Transverse colon (tissue), 4 donors: ENCODE measurements around the gene GPN2. TPM values are rescaled to one million over a fixed set of nuclear protein-coding genes. Genes with fewer than 3 reads are reported as not detected.

ENCODE experiments used
- DNase-seq: peaks from one replicate; pipeline ENCODE4 v3.0.0-alpha.2; 2019
- H3K27ac ChIP-seq, 4 donors: fragments of 200-600 bp; sonication (generic); 2 replicates each; pipeline ENCODE4 v1.5.1; 2016 to 2018; ENCODE audit warnings: inconsistent platforms in 4 of 4
- H3K27me3 ChIP-seq: fragments of 200-600 bp; sonication (generic); 2 replicates; pipeline ENCODE4 v1.5.1; 2017; ENCODE audit warnings: inconsistent platforms
- H3K36me3 ChIP-seq, 4 donors: fragments of 200-600 bp; sonication (generic); 2 replicates each; pipeline ENCODE4 v1.5.1; 2017 to 2019; ENCODE audit warnings: inconsistent platforms in 4 of 4
- H3K4me1 ChIP-seq, 4 donors: fragments of 200-600 bp; sonication (generic); 2 replicates each; pipeline ENCODE4 v1.5.1; 2017 to 2020; ENCODE audit warnings: inconsistent platforms in 4 of 4
- H3K4me3 ChIP-seq, 4 donors: fragments of 200-600 bp; sonication (generic); 1 replicate in 1 of 4; 2 replicates in 3 of 4; pipeline versions ENCODE4 v1.5.1 to v1.6.1; 2017 to 2019; ENCODE audit warnings: inconsistent platforms in 4 of 4
- H3K9me3 ChIP-seq, 2 donors: fragments of 200-600 bp; sonication (generic); 2 replicates each; pipeline ENCODE4 v1.5.1; 2017 to 2019; ENCODE audit warnings: inconsistent platforms in 2 of 2
- EP300 ChIP-seq: sonication (generic); formaldehyde crosslinking; IDR thresholded peaks from one replicate; pipeline ENCODE4 v1.6.1; 2017; ENCODE audit warnings: antibody characterized with exemption, low read depth
- POLR2A ChIP-seq: fragments of 450-650 bp; IDR thresholded peaks from one replicate; pipeline ENCODE4 v1.6.1; 2016; ENCODE audit warnings: antibody characterized with exemption, mild to moderate bottlenecking, moderate library complexity
- POLR2AphosphoS5 ChIP-seq, 3 donors: sonication (generic); formaldehyde crosslinking; IDR thresholded peaks; one replicate each; pipeline ENCODE4 v1.6.1; 2016; ENCODE audit warnings: antibody characterized with exemption in 3 of 3
- WGBS, 2 donors: methylation state at CpG; one replicate each; pipeline ENCODE4 v1.1.5; 2018; ENCODE audit warnings: low coverage in 1 of 2; 5-methylcytosine and 5-hydroxymethylcytosine counted together
- in situ Hi-C, 4 donors: fragments of 200-750 bp; cut with MboI; loops; one replicate each; pipeline versions ENCODE4 v1.15.0 to v1.15.1; 2017; ENCODE audit warnings: low sequenced_read_pairs in 3 of 4, low pct_ligation_motif_present in 1 of 4, low pct_unique_long_range_greater_than_20kb in 1 of 4
- intact Hi-C: fragments of 100-400 bp; cut with DNase I; formaldehyde crosslinking; loops from one replicate; pipeline ENCODE4 v1.15.1; 2023; ENCODE audit warnings: low total_unique reads
- total RNA-seq, 4 donors: library from RNA; depleted of rRNA; stranded (reverse); fragments of >200 nt; gene quantifications; one replicate each; pipeline ENCODE4 v1.1.0, GENCODE V29; 2016
- TF ChIP-seq, protein P1 (sequence below), 5 experiments: fragments of 200-600 bp in 3 of 5; fragments of 450-650 bp in 2 of 5; sonication (generic) in 3 of 5; IDR thresholded peaks; 1 replicate in 2 of 5; 2 replicates in 3 of 5; pipeline ENCODE4 v1.5.1; 2016 to 2017; ENCODE audit warnings: antibody characterized with exemption in 5 of 5, inconsistent platforms in 3 of 5, mild to moderate bottlenecking in 2 of 5, moderate library complexity in 1 of 5

Gene GPN2
- total RNA-seq, 4 donors from 2014 or later: 14.7 to 75.2 (median 28.7) TPM

DNA sequence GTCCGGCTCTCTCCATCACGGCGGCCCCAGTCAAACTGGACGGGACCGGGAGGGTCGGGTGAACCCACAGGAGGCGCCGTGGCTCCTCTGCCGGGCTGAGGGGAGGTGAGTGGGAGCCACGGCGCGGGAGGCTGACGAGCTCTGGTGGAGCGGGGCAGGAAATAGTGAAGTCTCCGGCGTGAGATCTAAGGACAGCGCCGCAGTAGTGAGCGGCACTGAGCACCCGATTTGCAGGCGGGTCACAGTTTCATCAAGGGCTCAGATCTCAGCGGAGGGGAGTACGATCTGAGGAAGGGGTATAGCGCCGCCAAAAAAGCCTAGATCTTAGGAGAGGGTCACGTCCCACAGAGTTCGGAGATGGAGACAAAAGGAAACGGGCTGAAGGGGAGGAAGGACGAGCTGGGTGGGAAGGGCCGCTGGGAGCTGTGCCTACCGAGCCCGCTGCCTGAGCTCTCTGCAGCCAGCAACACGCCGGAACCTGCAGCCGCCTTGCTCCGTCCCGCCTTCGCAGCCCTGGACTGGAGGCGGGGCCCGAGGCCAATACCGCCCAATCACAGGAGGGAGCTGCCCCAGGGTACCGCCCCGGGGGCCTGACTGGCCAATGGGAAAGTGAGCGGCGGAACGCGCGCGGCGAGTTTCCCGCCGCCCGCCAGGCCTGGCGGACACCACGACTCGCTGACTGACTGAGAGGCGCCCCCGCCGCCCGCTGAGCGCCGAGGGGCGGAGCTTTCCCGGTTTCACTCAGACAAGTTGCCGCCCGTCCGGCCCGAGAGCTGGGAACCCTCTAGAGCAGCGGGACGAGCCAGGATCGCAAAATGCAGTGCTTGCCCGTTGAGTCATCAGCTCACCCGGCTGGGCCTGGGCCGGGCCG lies 25.2 kb downstream of the GPN2 start:
- 0% methylated on average over 3 to 37 of the region's 75 CpGs for WGBS, 2 donors
- H3K4me3 ChIP-seq: peak overlapping the region; percentile 50 to 76 (median 54)
- no peaks in the 10 kb centered on the region for H3K27me3 ChIP-seq
- peak overlapping the region; percentile 95 to 98 (median 97) for H3K27ac ChIP-seq
- no peaks in the 10 kb centered on the region for H3K36me3 ChIP-seq
- H3K9me3 ChIP-seq: no peaks in the 10 kb centered on the region
- TF ChIP-seq POLR2A (peak; percentile 92), EP300 (no peak), POLR2AphosphoS5 (IDR thresholded peaks at IDR 0.05) (peak; percentile 91 to 95 (median 94))
- TF ChIP-seq, protein P1, sequence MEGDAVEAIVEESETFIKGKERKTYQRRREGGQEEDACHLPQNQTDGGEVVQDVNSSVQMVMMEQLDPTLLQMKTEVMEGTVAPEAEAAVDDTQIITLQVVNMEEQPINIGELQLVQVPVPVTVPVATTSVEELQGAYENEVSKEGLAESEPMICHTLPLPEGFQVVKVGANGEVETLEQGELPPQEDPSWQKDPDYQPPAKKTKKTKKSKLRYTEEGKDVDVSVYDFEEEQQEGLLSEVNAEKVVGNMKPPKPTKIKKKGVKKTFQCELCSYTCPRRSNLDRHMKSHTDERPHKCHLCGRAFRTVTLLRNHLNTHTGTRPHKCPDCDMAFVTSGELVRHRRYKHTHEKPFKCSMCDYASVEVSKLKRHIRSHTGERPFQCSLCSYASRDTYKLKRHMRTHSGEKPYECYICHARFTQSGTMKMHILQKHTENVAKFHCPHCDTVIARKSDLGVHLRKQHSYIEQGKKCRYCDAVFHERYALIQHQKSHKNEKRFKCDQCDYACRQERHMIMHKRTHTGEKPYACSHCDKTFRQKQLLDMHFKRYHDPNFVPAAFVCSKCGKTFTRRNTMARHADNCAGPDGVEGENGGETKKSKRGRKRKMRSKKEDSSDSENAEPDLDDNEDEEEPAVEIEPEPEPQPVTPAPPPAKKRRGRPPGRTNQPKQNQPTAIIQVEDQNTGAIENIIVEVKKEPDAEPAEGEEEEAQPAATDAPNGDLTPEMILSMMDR (IDR thresholded peaks at IDR 0.05): peak in 2 of 5 experiments; percentile 7 to 10
- H3K4me1 ChIP-seq: peaks cover 4 to 36% (median 17%) of the 10 kb centered on the region in 4 donors
- in situ Hi-C loops: loop anchor here in 1 of 4 donors (5.0 kb wide), 1 partner anchor 53 kb away; no protein-coding TSS in a partner anchor
- peak; percentile 98 for DNase-seq
- intact Hi-C loops: loop anchor here (5.0 to 10.0 kb wide), 2 partner anchors 140 to 1033 kb away; no protein-coding TSS in a partner anchor

DNA sequence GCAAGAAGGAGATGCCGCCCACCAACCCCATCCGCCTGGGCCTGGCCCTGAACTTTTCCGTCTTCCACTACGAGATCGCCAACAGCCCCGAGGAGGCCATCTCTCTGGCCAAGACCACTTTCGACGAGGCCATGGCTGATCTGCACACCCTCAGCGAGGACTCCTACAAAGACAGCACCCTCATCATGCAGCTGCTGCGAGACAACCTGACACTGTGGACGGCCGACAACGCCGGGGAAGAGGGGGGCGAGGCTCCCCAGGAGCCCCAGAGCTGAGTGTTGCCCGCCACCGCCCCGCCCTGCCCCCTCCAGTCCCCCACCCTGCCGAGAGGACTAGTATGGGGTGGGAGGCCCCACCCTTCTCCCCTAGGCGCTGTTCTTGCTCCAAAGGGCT lies 26.4 kb downstream of the GPN2 start:
- Histone ChIP-seq H3K9me3 (no peaks in the 10 kb centered on the region), H3K4me3 (peak overlapping the region; percentile 10 to 76 (median 54)), H3K4me1 (peaks cover 4 to 36% (median 17%) of the 10 kb centered on the region in 4 donors), H3K27ac (peak overlapping the region; percentile 95 to 98 (median 97)), H3K27me3 (no peaks in the 10 kb centered on the region), H3K36me3 (no peaks in the 10 kb centered on the region)
- in situ Hi-C loops (loop anchor here in 1 of 4 donors (5.0 kb wide), 1 partner anchor 51 kb away; no protein-coding TSS in a partner anchor), intact Hi-C loops (loop anchor here (10.0 kb wide), 1 partner anchor 139 kb away; no protein-coding TSS in a partner anchor)
- TF ChIP-seq POLR2AphosphoS5 (IDR thresholded peaks at IDR 0.05) (no peak), EP300 (no peak), POLR2A (no peak)
- TF ChIP-seq, protein P1 (IDR thresholded peaks at IDR 0.05): no peak
- WGBS, 2 donors: 63% methylated on average over 17 of the region's 20 CpGs; no CpG with 5 or more reads in 1 of the 2 donors
- no peak for DNase-seq

DNA sequence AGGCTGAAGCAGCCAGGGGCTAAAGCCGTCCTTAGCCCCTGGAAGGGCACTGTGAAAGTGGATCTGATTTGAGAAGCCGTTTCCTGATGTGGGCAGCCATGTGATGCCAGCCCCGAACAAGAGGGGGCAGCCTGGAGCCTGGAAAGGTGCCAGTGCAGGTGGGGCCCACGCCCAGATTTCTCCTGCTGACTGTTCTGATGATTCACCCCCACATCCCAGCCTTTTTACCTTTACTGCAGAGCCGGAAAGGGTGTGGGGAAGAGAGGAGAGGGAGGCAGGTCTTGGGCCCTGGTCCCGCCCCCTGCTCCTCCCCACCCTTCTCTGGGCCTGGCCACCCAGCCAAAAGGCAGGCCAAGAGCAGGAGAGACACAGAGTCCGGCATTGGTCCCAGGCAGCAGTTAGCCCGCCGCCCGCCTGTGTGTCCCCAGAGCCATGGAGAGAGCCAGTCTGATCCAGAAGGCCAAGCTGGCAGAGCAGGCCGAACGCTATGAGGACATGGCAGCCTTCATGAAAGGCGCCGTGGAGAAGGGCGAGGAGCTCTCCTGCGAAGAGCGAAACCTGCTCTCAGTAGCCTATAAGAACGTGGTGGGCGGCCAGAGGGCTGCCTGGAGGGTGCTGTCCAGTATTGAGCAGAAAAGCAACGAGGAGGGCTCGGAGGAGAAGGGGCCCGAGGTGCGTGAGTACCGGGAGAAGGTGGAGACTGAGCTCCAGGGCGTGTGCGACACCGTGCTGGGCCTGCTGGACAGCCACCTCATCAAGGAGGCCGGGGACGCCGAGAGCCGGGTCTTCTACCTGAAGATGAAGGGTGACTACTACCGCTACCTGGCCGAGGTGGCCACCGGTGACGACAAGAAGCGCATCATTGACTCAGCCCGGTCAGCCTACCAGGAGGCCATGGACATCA lies 27.1 kb downstream of the GPN2 start, which contains the start of gene SFN:
Gene SFN (plus strand): TSS at position 369 of the 904 bp plus-strand sequence. CDS start 64 bp downstream, at position 433.
- TF ChIP-seq POLR2A (peak; percentile 97), EP300 (no peak), POLR2AphosphoS5 (IDR thresholded peaks at IDR 0.05) (peak; percentile 91 to 97 (median 95))
- TF ChIP-seq, protein P1 (IDR thresholded peaks at IDR 0.05): peak in 4 of 5 experiments; percentile 60 to 84 (median 70)
- H3K4me3 ChIP-seq: peak within 1 kb of the TSS; percentile 14 to 76 (median 54)
- H3K27ac ChIP-seq: peak within 1 kb of the TSS; percentile 95 to 98 (median 97)
- H3K4me1 ChIP-seq: peaks cover 4 to 36% (median 17%) of the 10 kb centered on the region in 4 donors
- H3K9me3 ChIP-seq: no peaks in the 10 kb centered on the region
- in situ Hi-C loops (loop anchor here in 1 of 4 donors (5.0 kb wide), 1 partner anchor 51 kb away; no protein-coding TSS in a partner anchor), intact Hi-C loops (loop anchor here (10.0 kb wide), 1 partner anchor 138 kb away; no protein-coding TSS in a partner anchor)
- H3K27me3 ChIP-seq: no peaks in the 10 kb centered on the region
- peak; percentile 91 for DNase-seq
- no peaks in the 10 kb centered on the region for H3K36me3 ChIP-seq
- WGBS, 2 donors: 53% methylated on average over 33 of the region's 37 CpGs; no CpG with 5 or more reads in 1 of the 2 donors
